HG03520 (cell line): ENCODE results near the gene EVI2A.
"Not testable (repeated sequence)": the region's sequence is repeated elsewhere in the genome, so short reads cannot be mapped to it uniquely, and the experiment has no call there.

ENCODE experiments used
- ATAC-seq: cut with Tn5 transposase; IDR thresholded peaks from one replicate; pipeline ENCODE4 v1.9.1; 2021; ENCODE audit warnings: mild to moderate bottlenecking, moderate library complexity; ENCODE audit not compliant: unreplicated experiment

Gene EVI2A, protein sequence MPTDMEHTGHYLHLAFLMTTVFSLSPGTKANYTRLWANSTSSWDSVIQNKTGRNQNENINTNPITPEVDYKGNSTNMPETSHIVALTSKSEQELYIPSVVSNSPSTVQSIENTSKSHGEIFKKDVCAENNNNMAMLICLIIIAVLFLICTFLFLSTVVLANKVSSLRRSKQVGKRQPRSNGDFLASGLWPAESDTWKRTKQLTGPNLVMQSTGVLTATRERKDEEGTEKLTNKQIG

DNA sequence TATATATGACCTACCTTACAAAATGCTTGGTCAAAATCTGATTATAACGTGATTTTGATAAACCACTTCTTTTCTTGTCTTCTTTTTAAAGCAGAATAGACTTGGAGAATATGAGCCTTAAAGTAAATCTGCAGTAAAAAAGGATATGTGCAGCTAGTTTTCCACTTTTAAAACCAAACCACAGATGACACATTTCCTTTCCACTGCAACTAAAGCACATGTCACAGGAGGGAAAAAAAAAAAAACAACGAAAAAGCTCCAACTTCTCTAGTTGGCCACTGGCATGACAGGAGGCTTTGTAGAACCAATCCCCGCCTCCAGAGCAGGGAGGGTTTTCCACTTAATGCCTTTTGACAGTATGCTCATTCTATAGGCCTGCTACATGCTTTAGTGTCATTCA lies at the start of gene EVI2A:
TSS of gene EVI2A (minus strand) at position 142 of the 400 bp plus-strand sequence. CDS start 2,609 bp downstream, outside the sequence.
- ATAC-seq: no peak

DNA sequence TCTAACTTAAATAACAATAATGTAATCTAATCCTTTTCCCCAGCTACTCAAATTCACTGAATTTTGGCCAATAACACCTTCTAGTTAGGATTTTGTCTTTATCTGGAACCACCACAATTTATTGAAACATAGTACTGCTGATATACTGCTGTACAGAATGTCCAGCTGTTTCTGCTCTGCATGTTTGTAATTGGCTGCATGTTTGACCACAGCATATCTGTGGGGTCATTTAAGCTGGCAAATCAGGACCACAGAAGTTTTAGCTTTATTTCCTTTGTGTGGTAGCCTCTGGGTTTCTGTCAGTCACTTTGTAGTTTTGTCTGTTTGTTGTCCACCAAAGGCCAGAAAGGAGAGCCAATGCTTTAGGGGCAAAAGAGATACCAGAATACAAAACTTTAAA lies 47.8 kb upstream of the EVI2A start:
- ATAC-seq: no peak

DNA sequence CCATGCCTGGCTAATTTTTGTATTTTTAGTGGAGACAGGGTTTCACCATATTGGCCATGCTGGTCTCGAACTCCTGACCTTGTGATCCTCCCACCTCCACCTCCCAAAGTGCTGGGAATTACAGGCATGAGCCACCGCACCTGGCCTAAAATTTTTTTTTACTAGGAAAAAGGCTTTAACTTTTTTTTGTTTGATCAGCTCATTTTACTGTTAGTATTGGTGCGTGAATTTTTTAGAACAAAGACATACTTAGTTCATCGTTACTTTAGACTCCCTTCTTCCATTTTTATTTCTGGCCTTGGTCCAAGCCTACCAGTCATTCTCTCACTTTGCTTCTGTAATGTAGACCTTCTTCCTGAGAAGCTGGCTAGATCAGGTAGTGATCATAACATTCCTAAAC lies 44.7 kb upstream of the EVI2A start:
- ATAC-seq: no peak

DNA sequence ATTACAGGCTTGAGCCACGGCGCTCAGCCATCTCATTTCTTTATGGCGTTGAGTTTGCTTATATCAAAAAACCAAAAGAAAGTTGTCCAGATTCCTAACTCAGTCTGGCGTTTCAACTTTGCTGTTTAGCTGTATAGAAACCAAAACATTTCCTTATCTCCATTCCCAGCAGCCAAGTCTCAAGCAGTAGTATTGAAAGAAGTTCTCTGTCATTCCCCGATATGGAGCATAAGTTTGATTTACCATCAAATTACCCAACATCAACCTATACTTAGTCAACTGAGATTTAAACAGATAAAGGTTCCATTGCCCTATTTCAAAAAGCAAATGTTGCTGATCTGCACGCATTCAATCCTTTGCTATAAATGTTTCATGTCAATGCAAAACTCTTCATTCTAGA lies 42.6 kb upstream of the EVI2A start:
- ATAC-seq: no peak

DNA sequence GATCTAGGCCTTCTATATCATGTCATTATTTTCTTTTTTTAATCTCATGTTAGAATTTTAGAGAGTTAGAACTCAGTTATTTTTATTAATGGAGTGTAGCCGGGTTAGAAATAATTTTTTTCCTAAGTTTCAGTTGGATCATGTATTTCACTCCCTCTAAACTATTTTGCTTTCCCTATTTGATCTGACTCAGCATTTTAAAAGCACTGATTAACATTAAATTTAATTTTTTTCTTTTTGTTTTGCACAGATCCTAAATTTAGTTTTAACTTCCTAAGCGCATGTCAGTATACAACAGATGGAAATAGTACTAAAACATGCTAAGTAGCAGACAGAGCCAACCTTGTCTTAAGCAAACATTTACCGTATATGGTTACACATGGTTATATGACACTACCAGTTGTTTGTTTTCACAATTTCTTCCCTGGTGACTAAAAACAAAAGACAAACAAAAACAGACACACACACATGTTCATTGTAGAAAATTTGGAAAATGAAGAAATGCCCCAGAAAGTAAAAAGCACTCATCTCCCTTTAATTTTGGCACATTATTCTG lies 36.5 kb upstream of the EVI2A start:
- ATAC-seq: no peak

DNA sequence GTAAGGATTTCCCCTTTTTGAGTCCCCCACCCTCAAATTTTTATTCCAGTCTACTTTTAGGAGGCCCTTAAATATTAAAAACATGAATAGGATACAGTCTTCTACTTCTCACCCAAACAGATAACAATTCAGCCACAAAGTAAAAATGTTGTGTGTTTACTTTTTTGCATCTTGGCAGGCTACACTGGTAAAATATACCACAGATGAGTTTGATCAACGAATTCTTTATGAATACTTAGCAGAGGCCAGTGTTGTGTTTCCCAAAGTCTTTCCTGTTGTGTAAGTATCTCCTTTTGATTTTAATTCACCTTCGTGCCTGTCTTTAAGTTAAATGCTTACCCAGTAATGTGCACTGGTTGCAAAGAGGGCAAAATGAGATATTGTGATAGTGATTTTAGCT lies 35.7 kb upstream of the EVI2A start:
- no peak for ATAC-seq

DNA sequence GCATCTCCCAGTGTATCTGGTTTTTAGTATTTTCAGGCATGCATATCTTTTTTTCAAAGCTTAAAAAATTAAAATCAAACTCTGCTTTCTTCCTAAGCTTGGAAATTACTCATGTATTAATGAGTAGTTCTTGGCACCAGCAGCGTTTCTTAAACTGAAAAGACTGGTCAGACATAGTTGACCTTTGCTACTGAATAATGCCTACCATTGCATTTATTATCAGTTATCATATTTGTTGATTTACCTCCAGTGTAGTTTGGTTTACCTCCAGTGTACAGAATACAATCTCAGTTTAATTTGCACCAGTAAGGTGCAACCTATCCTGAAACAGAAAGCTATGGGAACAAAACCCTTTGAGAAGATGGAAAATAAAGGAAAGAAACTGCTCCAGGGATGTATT lies 34.5 kb upstream of the EVI2A start:
- ATAC-seq: no peak

DNA sequence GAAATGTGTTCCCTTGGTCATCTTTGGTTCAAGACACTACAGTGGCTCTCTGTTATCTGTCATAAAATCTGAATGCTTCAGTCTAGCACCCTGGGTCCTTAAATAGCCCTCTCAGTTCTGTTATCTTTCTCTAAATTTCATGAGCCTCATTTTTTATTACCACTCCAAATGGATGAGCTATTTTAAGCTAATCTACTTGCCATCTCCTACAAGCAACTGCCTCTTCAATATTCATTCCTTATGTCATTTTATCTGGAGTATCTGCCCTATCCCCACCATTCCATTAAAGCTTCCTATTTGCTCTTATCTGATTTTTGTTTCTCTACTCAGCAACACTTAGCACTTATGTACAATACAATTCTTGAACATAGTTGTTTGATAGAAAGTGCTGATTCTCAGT lies 28.0 kb upstream of the EVI2A start:
- ATAC-seq: no peak

DNA sequence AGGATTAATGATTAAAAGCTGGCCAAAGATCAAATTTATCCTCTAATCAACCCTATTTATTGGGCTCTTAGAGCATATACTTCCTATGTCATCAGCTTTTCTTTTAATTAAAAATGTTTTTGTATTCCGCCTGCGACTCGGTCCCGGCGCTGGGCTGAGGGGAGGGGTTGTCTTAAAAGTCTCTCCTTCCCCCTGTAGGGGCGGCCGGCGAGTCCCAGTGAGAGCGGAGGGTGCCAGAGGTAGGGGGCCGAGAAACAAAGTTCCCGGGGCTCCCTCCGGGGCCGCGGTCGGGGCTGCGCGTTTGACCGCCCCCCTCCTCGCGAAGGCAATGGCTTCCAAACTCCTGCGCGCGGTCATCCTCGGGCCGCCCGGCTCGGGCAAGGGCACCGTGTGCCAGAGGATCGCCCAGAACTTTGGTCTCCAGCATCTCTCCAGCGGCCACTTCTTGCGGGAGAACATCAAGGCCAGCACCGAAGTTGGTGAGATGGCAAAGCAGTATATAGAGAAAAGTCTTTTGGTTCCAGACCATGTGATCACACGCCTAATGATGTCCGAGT lies 23.8 kb upstream of the EVI2A start:
- not testable (repeated sequence) for ATAC-seq

DNA sequence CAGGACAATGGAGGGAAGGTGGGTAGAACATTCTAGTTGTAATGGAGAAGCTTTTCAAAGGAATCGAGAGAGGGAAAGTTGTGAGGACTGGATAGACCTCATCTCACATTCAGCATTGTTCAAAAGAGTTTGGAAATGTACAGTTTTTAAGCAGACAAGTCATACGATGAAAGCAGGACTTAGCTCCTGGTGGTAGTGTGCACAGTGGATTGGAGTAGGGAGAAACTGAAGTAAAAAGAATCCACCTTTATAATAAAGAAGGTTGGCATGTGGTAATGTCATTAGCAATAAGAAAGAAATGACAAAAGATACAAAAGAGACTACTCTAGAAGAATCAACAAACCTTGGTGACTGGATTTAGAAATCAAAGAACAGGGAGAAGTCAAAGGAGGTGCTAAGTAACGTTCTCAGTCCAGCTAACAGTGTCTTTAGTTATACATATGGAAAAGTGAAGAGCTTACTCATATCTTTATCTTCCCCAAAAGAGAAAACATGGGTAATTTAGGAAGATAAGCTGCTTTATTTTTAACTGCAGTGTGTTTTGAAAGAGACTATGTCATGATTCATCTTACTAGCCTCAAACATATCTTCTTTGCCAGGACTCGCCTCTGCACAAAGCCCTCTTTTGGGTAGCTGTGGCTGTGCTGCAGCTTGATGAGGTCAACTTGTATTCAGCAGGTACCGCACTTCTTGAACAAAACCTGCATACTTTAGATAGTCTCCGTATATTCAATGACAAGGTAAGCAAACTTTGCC lies 18.7 kb upstream of the EVI2A start:
- ATAC-seq: no peak

DNA sequence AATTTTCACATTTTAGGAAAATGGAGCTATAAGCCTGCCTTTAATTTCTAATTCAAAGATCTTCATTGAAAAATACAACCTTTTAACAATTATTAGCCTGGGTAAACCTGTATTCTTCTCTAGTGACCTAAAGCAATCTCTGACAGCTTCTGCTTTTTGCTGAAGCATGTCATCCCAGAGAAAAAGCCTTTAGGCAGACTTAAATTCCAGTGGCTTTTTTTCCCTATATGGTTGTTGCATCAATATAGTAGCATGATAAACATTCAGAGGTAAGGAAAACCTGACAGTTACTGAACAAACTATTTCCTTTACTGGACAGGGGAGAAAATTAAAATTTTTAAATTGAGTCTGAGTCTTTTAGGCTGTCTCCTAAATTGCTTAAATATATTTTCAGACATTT lies 7.8 kb upstream of the EVI2A start:
- ATAC-seq: no peak

DNA sequence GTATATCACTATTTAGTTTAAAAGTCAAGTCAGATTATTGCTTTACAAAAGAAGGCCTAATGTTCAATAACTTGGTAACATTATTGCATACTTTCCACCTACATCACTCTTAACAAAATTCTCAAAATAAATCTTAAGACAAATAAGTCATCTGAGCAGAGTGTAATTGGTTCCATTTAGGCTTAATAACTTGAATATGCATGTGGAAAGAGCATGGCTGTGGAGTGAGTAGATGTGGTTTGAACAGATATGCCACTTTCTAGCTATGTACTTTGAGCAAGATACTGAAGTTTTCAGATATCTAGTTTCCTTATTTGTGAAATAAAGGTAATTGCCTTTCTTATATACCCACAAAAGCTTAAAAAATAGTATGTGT lies 6.7 kb upstream of the EVI2A start:
- ATAC-seq: no peak

DNA sequence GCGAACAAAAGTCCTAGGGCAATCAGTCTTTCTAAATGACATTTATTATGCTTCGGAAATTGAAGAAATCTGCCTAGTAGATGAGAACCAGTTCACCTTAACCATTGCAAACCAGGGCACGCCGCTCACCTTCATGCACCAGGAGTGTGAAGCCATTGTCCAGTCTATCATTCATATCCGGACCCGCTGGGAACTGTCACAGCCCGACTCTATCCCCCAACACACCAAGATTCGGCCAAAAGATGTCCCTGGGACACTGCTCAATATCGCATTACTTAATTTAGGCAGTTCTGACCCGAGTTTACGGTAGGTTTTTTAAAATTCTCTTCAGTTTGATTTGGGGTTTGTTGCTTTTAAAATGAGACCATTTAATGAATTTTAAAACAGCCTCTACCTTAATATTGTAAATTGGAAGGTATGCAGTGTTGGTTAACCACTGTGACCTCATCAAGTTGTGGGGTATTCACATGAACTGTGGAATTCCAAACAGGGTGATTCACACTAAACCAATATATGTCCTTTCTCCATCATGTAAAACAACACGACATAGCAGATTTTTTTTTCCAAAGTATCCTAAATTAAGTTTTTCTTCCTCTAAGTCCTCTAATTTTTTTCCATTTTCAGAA lies 6.2 kb upstream of the EVI2A start:
- no peak for ATAC-seq

DNA sequence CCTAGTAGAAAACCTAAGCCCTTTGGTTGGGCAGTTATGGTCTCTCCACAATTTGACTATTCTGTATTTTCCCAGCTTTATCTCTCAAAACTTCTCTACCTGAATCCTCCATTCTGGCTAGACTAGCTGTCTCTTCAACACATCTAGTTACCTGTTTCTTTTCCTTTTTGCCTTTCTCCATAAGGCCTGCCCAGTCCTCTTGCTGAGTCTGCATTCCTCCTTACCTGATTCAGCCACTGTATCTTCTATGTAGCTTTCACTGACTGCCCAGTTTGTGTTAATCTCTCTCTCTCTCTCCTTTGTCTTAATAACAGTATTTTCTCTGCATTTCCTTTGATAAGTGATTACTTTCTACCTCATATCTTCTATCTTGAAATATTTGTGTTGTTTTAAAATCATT lies 2.1 kb upstream of the EVI2A start:
- no peak for ATAC-seq

DNA sequence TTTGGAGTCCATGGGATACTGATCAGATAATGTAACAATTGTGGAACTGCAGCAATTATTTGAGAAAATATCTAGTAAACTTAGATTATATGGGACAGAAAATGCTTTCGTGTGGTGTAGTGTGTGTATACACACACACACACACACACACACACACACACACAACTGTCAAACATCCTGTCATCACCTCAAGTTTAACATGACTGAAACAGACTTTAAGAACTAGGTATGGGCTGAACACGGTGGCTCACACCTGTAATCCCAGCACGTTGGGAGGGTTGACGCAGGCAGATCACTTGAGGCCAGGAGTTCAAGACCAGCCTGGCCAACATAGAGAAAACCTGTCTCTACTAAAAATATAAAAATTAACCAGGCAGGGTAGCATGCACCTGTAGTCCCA lies 544 bp upstream of the EVI2A start:
- ATAC-seq: no peak

DNA sequence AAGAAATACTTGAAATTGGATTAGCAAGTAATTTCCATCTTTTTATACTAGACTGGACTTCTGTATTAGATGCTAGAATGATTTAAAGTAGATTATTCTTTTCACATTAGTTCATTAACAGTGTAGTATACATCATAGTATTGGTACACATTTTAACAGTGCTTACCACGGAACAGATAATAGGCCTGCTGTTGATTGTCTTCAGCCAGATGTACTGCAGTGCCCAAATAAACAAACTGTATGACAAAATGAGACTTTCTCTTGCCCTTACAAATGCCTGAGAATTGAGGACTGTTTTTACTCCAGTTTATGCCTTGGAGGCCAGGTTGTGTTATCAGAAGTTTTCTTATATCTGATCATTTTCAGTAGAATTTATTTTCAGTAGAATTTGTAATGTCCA lies 631 bp downstream of the EVI2A start:
- no peak for ATAC-seq

DNA sequence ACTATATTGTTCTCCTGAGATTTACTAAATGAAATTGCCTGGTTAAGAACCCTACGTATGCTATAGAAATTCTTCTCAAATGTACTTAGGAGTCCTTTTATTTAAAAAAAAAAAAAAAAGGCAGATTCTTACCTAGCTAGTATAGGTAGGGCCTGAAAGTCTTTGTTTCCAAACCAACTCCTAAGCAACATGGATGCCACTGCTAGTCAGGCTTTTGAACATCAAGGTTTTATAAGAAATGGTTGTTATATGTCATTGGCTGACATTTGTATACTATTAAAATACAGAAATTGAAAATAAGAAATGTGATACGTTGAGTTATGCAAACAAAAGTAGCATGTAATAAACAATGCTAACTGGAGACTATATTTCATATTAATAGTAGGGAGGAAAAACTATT lies 1.2 kb downstream of the EVI2A start:
- ATAC-seq: no peak

DNA sequence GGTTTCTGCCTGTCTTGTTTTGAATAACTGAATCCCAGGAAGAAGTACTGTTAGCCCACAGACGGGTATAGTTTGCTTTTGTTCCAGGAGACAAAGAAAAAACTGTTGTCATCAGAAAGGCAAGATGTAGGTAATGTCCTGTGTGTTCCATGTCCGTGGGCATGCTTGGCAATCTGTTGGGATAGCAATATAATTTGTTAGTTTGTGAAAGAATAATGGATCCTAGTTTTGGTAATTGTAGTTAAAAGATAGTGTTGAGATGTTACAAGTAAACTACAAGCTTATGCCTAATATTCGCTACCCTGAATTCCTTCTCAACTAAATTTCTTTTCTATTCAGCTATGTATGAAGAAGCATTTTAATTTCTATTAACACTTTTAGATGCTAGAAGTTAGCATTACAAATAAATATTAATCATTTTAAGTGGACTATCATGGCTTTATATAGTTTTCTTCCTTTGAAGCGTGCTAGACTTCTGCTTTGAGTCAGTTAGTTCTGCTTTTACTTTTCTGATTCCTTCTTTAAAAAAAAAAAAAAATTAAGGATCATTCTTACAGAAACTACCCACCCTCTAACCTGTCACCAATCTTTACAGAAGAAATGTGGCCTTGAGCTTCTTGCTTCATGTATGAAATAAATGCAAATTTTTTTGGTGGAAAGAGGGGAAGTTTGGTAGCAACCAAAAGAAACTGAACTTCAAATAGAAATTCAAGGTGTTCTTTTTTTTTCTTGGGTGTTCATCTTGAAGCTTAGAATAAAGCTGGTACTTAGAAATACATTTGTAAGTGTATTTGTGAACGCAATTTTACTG lies 2.4 kb downstream of the EVI2A start:
- no peak for ATAC-seq

DNA sequence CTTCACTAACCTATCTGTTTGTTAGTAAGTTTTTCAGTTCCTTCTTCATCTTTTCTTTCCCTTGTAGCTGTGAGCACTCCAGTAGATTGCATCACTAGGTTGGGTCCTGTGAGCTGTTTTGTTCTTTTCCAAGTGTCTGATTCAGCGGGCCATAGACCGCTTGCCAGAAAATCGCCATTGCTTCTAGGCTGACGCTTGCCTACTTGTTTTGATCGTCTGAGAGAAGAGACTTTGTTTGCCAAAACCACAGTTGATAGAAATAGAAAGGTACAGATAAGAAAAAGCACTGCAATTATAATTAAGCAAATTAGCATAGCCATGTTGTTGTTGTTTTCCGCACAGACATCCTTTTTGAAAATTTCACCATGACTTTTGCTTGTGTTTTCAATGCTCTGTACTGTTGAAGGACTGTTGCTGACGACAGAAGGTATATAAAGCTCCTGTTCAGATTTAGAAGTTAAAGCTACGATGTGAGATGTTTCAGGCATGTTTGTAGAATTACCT lies 3.1 kb downstream of the EVI2A start:
- no peak for ATAC-seq

DNA sequence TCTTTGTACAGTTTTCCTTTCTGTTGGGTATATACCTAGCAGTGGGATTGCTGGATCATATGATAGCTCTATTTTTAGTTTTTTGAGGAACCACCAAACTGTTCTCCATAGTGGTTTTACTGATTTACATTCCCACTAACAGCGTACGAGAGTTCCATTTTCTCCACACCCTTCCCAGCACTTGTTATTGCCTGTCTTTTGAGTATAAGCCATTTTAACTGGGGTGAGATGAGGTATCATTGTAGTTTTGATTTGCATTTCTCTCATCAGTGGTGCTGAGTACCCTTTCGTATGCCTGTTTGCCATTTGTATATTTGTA lies 6.7 kb downstream of the EVI2A start:
- no peak for ATAC-seq
